Neuronal stem cell (in vitro differentiated cells): ENCODE measurements around the gene PTOV1.

Source experiments
- DNase-seq: peaks from one replicate; pipeline ENCODE4 v3.0.0-alpha.2; 2013; ENCODE audit warnings: low spot score
- H2AFZ ChIP-seq: one replicate; pipeline ENCODE4 v1.6.1; 2013; ENCODE audit warnings: mild to moderate bottlenecking, low read length, inconsistent platforms
- H2AK5ac ChIP-seq: 2 replicates; pipeline ENCODE4 v1.6.1; 2013; ENCODE audit warnings: low read depth, mild to moderate bottlenecking, inconsistent platforms, low read length, moderate library complexity, mixed read lengths
- H2BK120ac ChIP-seq: 2 replicates; pipeline ENCODE4 v1.6.1; 2013; ENCODE audit warnings: low read depth, mild to moderate bottlenecking, inconsistent platforms, low read length, moderate library complexity, mixed read lengths
- H2BK12ac ChIP-seq: one replicate; pipeline ENCODE4 v1.6.1; 2013; ENCODE audit warnings: low read length, inconsistent platforms
- H2BK15ac ChIP-seq: 2 replicates; pipeline ENCODE4 v1.6.1; 2013; ENCODE audit warnings: mild to moderate bottlenecking, low read length, inconsistent platforms, mixed read lengths
- H2BK5ac ChIP-seq: one replicate; pipeline ENCODE4 v1.6.1; 2013; ENCODE audit warnings: inconsistent platforms, mild to moderate bottlenecking, low read length, moderate library complexity
- H3K14ac ChIP-seq: one replicate; pipeline ENCODE4 v1.6.1; 2013; ENCODE audit warnings: low read length, inconsistent platforms
- H3K18ac ChIP-seq: 2 replicates; pipeline ENCODE4 v1.6.1; 2013; ENCODE audit warnings: low read length, inconsistent platforms
- H3K23ac ChIP-seq: 2 replicates; pipeline ENCODE4 v1.6.1; 2013; ENCODE audit warnings: low read depth, mild to moderate bottlenecking, mixed read lengths, low read length, inconsistent platforms; ENCODE audit not compliant: poor library complexity
- H3K27ac ChIP-seq: replicated peaks from 3 replicates; pipeline ENCODE4 v1.5.1; 2013; ENCODE audit warnings: low read length, inconsistent platforms
- H3K27me3 ChIP-seq, 3 experiments: 2 replicates each; pipeline ENCODE4 v1.6.1; 2013; ENCODE audit warnings: low read length in 3 of 3, mild to moderate bottlenecking in 2 of 3, inconsistent platforms in 1 of 3, low read depth in 1 of 3, mixed read lengths in 1 of 3, moderate library complexity in 1 of 3; ENCODE audit not compliant: control insufficient read depth in 3 of 3, insufficient read depth in 3 of 3
- H3K36me3 ChIP-seq, 2 donors: replicated peaks in 1 of 2; 2 replicates each; pipeline ENCODE4 v1.6.1; 2013; ENCODE audit warnings: low read length in 2 of 2; ENCODE audit not compliant: control insufficient read depth in 2 of 2, insufficient read depth in 2 of 2
- H3K4ac ChIP-seq: 2 replicates; pipeline ENCODE4 v1.6.1; 2013; ENCODE audit warnings: inconsistent platforms, mild to moderate bottlenecking, low read length, moderate library complexity
- H3K4me1 ChIP-seq, 2 donors: 1 replicate in 1 of 2; 2 replicates in 1 of 2; pipeline ENCODE4 v1.6.1; 2013; ENCODE audit warnings: low read length in 2 of 2, low read depth in 1 of 2; ENCODE audit not compliant: control insufficient read depth in 2 of 2, insufficient read depth in 1 of 2
- H3K4me2 ChIP-seq: one replicate; pipeline ENCODE4 v1.6.1; 2013; ENCODE audit warnings: mild to moderate bottlenecking, low read length, inconsistent platforms; ENCODE audit not compliant: insufficient read depth, poor library complexity, severe bottlenecking
- H3K4me3 ChIP-seq, 2 donors: 2 replicates each; pipeline ENCODE4 v1.5.1; 2013; ENCODE audit warnings: low read length in 2 of 2, mild to moderate bottlenecking in 2 of 2, inconsistent platforms in 1 of 2, moderate library complexity in 1 of 2
- H3K79me1 ChIP-seq: one replicate; pipeline ENCODE4 v1.6.1; 2013; ENCODE audit warnings: low read depth, mild to moderate bottlenecking, inconsistent platforms, low read length, moderate library complexity
- H3K9ac ChIP-seq: one replicate; pipeline ENCODE4 v1.6.1; 2013; ENCODE audit warnings: mild to moderate bottlenecking, low read depth, low read length, inconsistent platforms; ENCODE audit not compliant: poor library complexity
- H3K9me3 ChIP-seq, 2 donors: replicated peaks in 1 of 2; 2 replicates each; pipeline versions ENCODE3 to v1.6.1; 2013; ENCODE audit warnings: low read length in 2 of 2, mild to moderate bottlenecking in 2 of 2, inconsistent platforms in 1 of 2, low read depth in 1 of 2, mixed read lengths in 1 of 2, moderate library complexity in 1 of 2; ENCODE audit not compliant: control insufficient read depth in 2 of 2, insufficient read depth in 1 of 2
- H4K8ac ChIP-seq: one replicate; pipeline ENCODE4 v1.6.1; 2013; ENCODE audit warnings: low read depth, mild to moderate bottlenecking, inconsistent platforms, low read length, moderate library complexity
- H4K91ac ChIP-seq: one replicate; pipeline ENCODE4 v1.6.1; 2013; ENCODE audit warnings: low read length, low read depth, mild to moderate bottlenecking, inconsistent platforms; ENCODE audit not compliant: poor library complexity
- WGBS, 2 donors: extraction: QIAGEN DNeasy Blood & Tissue Kit; methylation state at CpG; one replicate each; pipeline ENCODE4 v1.1.7; 2013; ENCODE audit warnings: missing lambda C conversion rate in 2 of 2, mixed read lengths in 1 of 2; ENCODE audit not compliant: insufficient read length in 2 of 2, insufficient replicate concordance in 1 of 2; ENCODE audit errors: extremely low coverage in 2 of 2; 5-methylcytosine and 5-hydroxymethylcytosine counted together

The PTOV1 gene

GRCh38 chr19:49855676-49856573 lies 5.0 kb downstream of the PTOV1 start:
- DNase-seq, result no peak
- H2BK5ac ChIP-seq, result peak overlapping the region; percentile 35
- no peak overlapping the region for H2BK12ac ChIP-seq
- H2AK5ac ChIP-seq, result no peak overlapping the region
- H3K4me3 ChIP-seq, result no peak overlapping the region
- no peak overlapping the region for H2AFZ ChIP-seq
- H3K4me1 ChIP-seq, result peaks cover 9 to 14% of the 10 kb centered on the region in 2 donors
- H3K14ac ChIP-seq, result no peak overlapping the region
- H3K79me1 ChIP-seq, result peaks cover 26% of the 10 kb centered on the region
- peak overlapping the region; percentile 43 for H4K8ac ChIP-seq
- H3K27ac ChIP-seq, result no peak overlapping the region
- H3K27me3 ChIP-seq, result no peaks in the 10 kb centered on the region
- peaks cover 67 to 89% of the 10 kb centered on the region in 2 donors for H3K36me3 ChIP-seq
- no CpG with 5 or more reads among the region's 21 CpGs for WGBS, 2 donors
- H3K23ac ChIP-seq, result peak overlapping the region; percentile 97
- H4K91ac ChIP-seq, result no peak overlapping the region
- no peak overlapping the region for H2BK120ac ChIP-seq
- H3K18ac ChIP-seq, result no peak overlapping the region
- H3K9ac ChIP-seq, result peak overlapping the region; percentile 60
- H2BK15ac ChIP-seq, result no peak overlapping the region
- no peak overlapping the region for H3K4me2 ChIP-seq
- no peak overlapping the region for H3K4ac ChIP-seq
- H3K9me3 ChIP-seq, result no peaks in the 10 kb centered on the region

DNA sequence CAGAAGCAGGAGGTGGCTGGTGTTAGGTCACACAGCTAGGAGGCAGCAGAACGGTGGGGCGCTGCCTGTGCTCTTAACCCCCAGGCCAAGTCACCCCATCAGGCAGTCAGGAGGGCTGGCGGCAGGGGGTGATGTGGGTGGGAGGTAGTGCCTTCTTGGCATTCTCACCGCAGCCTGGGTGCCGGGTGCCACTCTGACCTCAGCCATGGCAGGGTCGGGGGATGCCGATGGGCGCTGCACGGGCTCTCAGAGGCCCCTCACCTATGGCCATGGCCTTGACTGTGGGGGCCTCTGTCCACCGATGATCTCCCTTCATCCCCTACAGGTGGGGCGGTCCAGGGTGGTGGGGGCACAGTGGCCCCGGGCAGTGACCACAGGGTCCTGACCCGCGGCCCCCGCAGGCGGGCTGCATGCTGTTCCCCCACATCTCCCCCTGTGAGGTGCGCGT lies 5.6 kb downstream of the PTOV1 start:
- Histone ChIP-seq H4K8ac (no peak overlapping the region), H3K27me3 (no peaks in the 10 kb centered on the region), H2BK120ac (no peak overlapping the region), H3K79me1 (peaks cover 24% of the 10 kb centered on the region), H3K4ac (no peak overlapping the region), H2AFZ (no peak overlapping the region), H3K9ac (no peak overlapping the region), H3K36me3 (peaks cover 69 to 94% of the 10 kb centered on the region in 2 donors), H3K14ac (no peak overlapping the region), H3K9me3 (no peaks in the 10 kb centered on the region), H2BK12ac (no peak overlapping the region), H3K4me1 (peaks cover 9 to 14% of the 10 kb centered on the region in 2 donors), H3K4me2 (no peak overlapping the region), H3K4me3 (no peak overlapping the region), H2BK15ac (no peak overlapping the region), H3K18ac (no peak overlapping the region), H3K27ac (no peak overlapping the region), H2BK5ac (peak overlapping the region; percentile 35), H4K91ac (no peak overlapping the region), H2AK5ac (no peak overlapping the region), H3K23ac (peak overlapping the region; percentile 97)
- DNase-seq, result no peak
- WGBS, 2 donors, result no CpG with 5 or more reads among the region's 18 CpGs

- no peak overlapping the region for H2AK5ac ChIP-seq
- no peak for DNase-seq
- no peaks in the 10 kb centered on the region for H3K9me3 ChIP-seq
- peak overlapping the region; percentile 70 for H3K9ac ChIP-seq
- no peak overlapping the region for H4K8ac ChIP-seq
- no peak overlapping the region for H3K4me2 ChIP-seq
- no peak overlapping the region for H2BK120ac ChIP-seq
- peaks cover 6 to 9% of the 10 kb centered on the region in 2 donors for H3K4me1 ChIP-seq
- H3K36me3 ChIP-seq, result peaks cover 72 to 95% of the 10 kb centered on the region in 2 donors
- H4K91ac ChIP-seq, result no peak overlapping the region
- WGBS, 2 donors, result no CpG with 5 or more reads among the region's 26 CpGs
- no peak overlapping the region for H3K4ac ChIP-seq
- H2BK12ac ChIP-seq, result no peak overlapping the region
- no peaks in the 10 kb centered on the region for H3K27me3 ChIP-seq
- no peak overlapping the region for H2BK15ac ChIP-seq
- no peak overlapping the region for H2BK5ac ChIP-seq
- H2AFZ ChIP-seq, result no peak overlapping the region
- peak overlapping the region; percentile 80 for H3K23ac ChIP-seq
- no peak overlapping the region for H3K4me3 ChIP-seq
- peaks cover 24% of the 10 kb centered on the region for H3K79me1 ChIP-seq
- no peak overlapping the region for H3K14ac ChIP-seq
- H3K18ac ChIP-seq, result no peak overlapping the region
- H3K27ac ChIP-seq, result no peak overlapping the region
Measured at GRCh38 chr19:49857061-49857837, 6.3 kb downstream of the PTOV1 start.

- H3K4me2 ChIP-seq, result no peak overlapping the region
Measured at GRCh38 chr19:49857838-49858087, 6.8 kb downstream of the PTOV1 start.

More at GRCh38 chr19:49857838-49858087, 6.8 kb downstream of the PTOV1 start:
- Histone ChIP-seq H3K79me1 (peaks cover 24% of the 10 kb centered on the region), H2AFZ (no peak overlapping the region), H3K36me3 (peaks cover 69 to 95% of the 10 kb centered on the region in 2 donors), H2AK5ac (no peak overlapping the region), H3K4me1 (peaks cover 1 to 4% of the 10 kb centered on the region in 2 donors), H2BK120ac (no peak overlapping the region), H3K23ac (peak overlapping the region; percentile 80), H3K27ac (no peak overlapping the region), H4K91ac (no peak overlapping the region), H3K9ac (peak overlapping the region; percentile 70), H3K9me3 (no peaks in the 10 kb centered on the region), H3K27me3 (no peaks in the 10 kb centered on the region), H3K4ac (no peak overlapping the region), H4K8ac (no peak overlapping the region), H3K18ac (no peak overlapping the region), H2BK15ac (no peak overlapping the region), H3K14ac (no peak overlapping the region), H3K4me3 (no peak overlapping the region), H2BK12ac (no peak overlapping the region), H2BK5ac (no peak overlapping the region)
- DNase-seq, result no peak
- no CpG with 5 or more reads among the region's 5 CpGs for WGBS, 2 donors
